IPS-18a (cell line): Measurements from ENCODE around the gene TNIP1.

Experiments
- H3K27ac ChIP-seq: one replicate; pipeline ENCODE4 v1.5.1; 2013; ENCODE audit warnings: low read length
- H3K27me3 ChIP-seq: one replicate; pipeline ENCODE4 v1.6.1; 2013; ENCODE audit warnings: mild to moderate bottlenecking, low read length; ENCODE audit not compliant: control insufficient read depth, insufficient read depth
- H3K36me3 ChIP-seq: one replicate; pipeline ENCODE4 v1.6.1; 2013; ENCODE audit warnings: low read depth, low read length; ENCODE audit not compliant: control insufficient read depth
- H3K4me1 ChIP-seq: one replicate; pipeline ENCODE4 v1.6.1; 2013; ENCODE audit warnings: low read depth, low read length; ENCODE audit not compliant: control insufficient read depth
- H3K4me3 ChIP-seq: one replicate; pipeline ENCODE4 v1.5.1; 2013; ENCODE audit warnings: low read length
- H3K9ac ChIP-seq: one replicate; pipeline ENCODE4 v1.6.1; 2013; ENCODE audit warnings: mild to moderate bottlenecking, low read length, moderate library complexity
- H3K9me3 ChIP-seq: one replicate; pipeline ENCODE4 v1.6.1; 2013; ENCODE audit warnings: low read depth, low read length; ENCODE audit not compliant: control insufficient read depth

Gene TNIP1

DNA sequence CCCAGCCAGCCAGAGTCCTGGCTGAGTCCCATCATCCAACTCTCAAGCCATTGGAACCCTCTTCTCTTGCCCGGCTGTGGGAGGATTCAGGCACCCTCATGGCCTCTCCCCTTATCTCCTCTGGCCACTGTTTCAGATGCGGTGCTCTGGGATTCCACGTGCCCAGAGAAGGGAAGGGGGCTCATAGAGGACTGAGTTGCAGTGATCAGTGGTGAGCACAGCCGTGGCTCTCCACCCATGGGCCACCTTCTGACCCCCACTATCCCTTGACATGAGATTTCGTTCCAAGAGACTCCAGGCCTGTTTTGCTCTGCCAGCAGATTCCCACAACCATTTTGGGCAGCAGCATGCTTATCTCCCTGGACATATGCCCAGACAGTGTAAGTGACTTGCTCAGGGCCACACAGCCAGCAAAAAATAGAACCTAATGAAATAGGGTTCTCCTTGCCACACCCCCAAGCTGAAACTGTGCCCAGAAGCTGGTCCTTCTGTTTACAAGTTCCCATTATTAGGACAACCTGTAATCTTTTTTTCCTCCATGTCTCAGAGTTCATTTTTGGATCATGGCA lies 57.7 kb downstream of the TNIP1 start:
- Histone ChIP-seq H3K27ac (no peak overlapping the region), H3K4me1 (peaks cover 5% of the 10 kb centered on the region), H3K4me3 (no peak overlapping the region)

DNA sequence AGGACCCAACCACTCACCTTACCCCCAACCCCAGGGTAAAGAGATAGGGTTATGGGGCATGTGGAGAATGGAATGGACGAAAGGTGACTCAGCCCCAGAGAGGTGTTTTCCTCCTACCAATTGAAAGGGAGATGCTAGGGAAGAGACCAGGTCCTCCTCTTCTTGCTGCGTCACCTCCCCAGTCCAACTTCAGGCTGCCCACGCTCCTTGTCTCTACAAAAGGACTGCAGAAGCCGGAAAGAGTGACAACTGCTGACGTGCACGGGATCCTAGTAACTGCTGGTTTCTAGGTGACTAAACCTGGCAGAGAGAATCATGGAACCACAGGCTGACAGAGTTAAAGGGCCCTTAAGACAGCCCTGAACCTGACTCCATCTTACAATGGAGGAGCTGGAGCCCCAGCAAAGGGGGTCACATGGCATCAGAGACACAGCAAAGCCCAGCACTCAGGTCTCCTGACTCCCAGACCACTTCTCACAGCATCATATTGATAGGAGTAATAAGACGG lies 58.3 kb downstream of the TNIP1 start:
- H3K27ac ChIP-seq: no peak overlapping the region
- no peaks in the 10 kb centered on the region for H3K9me3 ChIP-seq

More for the DNA sequence above, 57.7 kb downstream of the TNIP1 start:
- Histone ChIP-seq H3K27me3 (peaks cover 32% of the 10 kb centered on the region), H3K9ac (no peak overlapping the region), H3K36me3 (peaks cover 5% of the 10 kb centered on the region), H3K9me3 (no peaks in the 10 kb centered on the region)

DNA sequence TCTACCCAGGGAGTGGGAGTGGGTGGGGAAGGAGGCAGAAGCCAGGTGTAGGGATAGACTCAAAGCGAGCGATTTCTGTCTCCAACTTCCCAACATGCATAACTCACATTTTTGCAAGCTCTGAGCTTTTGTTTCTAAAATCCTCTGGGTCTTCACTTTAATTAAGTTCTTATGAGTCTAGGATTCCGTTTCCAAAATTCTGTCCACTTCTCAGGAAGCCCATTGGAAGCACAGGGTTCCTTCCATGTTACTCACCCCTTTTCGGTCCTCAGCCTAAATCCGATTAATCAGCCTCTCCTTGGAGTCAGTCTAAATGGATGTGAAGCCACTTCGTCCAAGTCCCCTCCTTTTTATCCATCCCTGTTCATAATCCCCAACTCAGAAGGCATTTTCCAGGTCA lies 59.1 kb downstream of the TNIP1 start:
- Histone ChIP-seq H3K36me3 (no peaks in the 10 kb centered on the region), H3K4me1 (peaks cover 5% of the 10 kb centered on the region), H3K27me3 (peaks cover 33% of the 10 kb centered on the region), H3K27ac (no peak overlapping the region), H3K4me3 (no peak overlapping the region), H3K9me3 (no peaks in the 10 kb centered on the region), H3K9ac (no peak overlapping the region)

More for the DNA sequence above, 58.3 kb downstream of the TNIP1 start:
- Histone ChIP-seq H3K4me1 (peaks cover 5% of the 10 kb centered on the region), H3K27me3 (peaks cover 33% of the 10 kb centered on the region), H3K36me3 (peaks cover 2% of the 10 kb centered on the region), H3K4me3 (no peak overlapping the region), H3K9ac (no peak overlapping the region)

DNA sequence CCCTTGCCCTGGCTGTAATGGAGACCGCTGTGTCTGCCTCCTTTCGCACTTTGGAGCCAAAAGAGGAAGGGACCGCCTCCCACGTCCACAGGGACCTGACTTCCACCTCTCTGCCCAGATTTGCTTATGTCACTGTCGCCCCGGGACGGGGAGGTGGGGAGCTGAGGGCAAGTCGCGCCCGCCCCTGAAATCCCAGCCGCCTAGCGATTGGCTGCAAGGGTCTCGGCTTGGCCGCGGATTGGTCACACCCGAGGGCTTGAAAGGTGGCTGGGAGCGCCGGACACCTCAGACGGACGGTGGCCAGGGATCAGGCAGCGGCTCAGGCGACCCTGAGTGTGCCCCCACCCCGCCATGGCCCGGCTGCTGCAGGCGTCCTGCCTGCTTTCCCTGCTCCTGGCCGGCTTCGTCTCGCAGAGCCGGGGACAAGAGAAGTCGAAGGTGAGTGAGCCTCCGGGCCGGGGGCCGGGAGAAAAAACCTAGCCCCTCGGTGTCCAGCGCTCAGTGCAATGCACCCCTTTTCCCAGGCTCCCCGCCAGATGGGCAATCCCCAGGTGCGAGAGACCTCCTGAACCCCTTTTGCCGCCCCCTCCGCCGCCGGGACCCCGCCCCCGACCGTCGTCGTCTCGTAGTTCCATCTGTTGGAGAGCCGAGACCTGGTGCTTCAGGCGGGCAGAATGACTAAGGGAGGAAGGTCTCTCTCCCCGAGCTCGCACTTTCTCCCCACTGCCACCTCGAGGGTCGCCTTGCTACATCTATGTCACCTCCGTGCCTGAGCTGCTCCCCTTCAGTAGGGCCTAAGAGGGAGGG lies 60.3 kb downstream of the TNIP1 start, which contains the start of gene GPX3:
TSS of gene GPX3 (plus strand) at position 288 of the 807 bp plus-strand sequence. CDS start at position 352, 64 bp downstream.
- H3K27me3 ChIP-seq: peaks cover 33% of the 10 kb centered on the region
- H3K9ac ChIP-seq: peak within 1 kb of the TSS; percentile 51
- H3K4me3 ChIP-seq: peak within 1 kb of the TSS; percentile 76
- no peaks in the 10 kb centered on the region for H3K9me3 ChIP-seq
- H3K36me3 ChIP-seq: no peaks in the 10 kb centered on the region
- H3K4me1 ChIP-seq: peaks cover 5% of the 10 kb centered on the region
- no peak within 1 kb of the TSS for H3K27ac ChIP-seq

DNA sequence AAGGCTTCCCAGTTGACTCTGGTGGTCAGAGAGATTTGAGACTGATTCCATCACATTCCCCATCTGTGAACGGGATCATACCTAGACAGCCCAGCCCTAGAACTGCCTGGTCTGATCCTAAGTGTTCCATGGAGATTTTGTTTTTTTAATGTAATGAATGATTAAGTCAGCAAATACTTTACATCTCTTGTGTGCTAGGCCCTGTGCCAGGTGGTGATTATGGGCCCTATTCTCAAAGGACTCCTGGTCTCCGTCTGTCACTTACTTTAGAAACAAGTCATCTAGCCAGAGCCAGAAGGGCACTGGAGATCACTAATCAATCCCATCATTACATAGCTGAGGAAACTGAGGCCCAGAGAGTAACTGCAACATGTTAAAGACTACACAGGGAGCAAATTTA lies 61.5 kb downstream of the TNIP1 start:
- no peak overlapping the region for H3K27ac ChIP-seq
- peaks cover 5% of the 10 kb centered on the region for H3K4me1 ChIP-seq
- H3K9ac ChIP-seq: no peak overlapping the region
- H3K27me3 ChIP-seq: peaks cover 33% of the 10 kb centered on the region
- no peaks in the 10 kb centered on the region for H3K36me3 ChIP-seq
- no peak overlapping the region for H3K4me3 ChIP-seq
- H3K9me3 ChIP-seq: no peaks in the 10 kb centered on the region

DNA sequence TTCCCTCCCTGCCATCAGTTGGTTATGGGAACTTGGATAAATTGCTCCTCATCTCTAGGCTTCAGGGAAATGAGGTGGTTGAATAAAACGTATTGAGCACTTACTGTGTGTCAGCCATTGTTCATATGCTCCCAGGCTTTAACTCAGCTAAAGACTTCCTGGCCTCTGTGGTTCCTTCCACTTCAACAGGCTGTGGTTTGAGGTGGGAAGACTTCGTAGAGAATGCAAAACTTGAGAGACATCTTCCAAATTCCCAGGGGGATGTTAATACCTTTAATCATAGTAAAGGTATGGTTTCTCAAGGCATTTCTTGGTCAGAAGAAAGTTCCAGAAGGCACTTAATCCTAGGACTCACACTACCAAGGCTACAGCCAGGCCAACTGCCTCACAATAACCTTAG lies 62.0 kb downstream of the TNIP1 start:
- no peak overlapping the region for H3K4me3 ChIP-seq
- no peak overlapping the region for H3K9ac ChIP-seq
- peaks cover 33% of the 10 kb centered on the region for H3K27me3 ChIP-seq
- no peaks in the 10 kb centered on the region for H3K9me3 ChIP-seq
- H3K4me1 ChIP-seq: peaks cover 5% of the 10 kb centered on the region
- no peaks in the 10 kb centered on the region for H3K36me3 ChIP-seq
- H3K27ac ChIP-seq: no peak overlapping the region

DNA sequence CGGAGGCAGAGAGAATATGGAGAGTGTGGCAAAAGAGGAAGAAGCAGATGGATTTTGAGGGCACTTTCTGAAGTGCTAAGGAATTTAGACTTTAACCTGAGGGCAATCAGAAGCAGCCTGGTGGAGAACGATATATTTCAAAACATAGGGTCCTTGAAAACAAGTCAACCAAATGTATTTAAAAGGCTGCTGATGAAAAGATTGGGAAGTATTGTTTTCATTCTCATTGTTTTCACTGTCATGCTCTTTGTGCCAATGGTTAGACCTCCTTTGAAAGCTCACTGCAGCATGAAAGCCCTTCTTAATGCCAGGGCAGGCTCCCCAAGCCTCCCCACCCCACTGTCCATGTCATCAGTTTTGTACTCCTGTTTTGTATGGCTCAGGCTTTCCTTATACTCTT lies 62.9 kb downstream of the TNIP1 start:
- no peak overlapping the region for H3K27ac ChIP-seq

DNA sequence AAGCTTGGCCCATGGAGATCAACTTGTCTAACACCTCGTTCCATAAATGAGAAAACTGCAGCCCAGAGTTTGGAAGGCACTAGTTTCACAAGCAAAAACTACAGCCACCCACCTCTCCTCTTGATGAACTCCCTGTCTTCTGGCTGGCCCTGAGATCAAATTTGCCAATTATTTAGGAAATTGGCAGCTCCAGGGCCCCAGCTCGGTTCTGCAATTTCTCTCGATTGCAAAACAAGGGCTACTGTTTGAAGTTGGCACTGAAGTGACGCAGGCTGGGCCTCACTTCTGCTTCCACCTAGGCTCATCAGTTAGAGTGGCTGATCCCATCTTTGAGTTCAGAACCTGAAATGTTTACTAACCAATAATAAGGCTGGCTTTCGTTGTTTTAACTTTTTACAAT lies 64.1 kb downstream of the TNIP1 start:
- peaks cover 29% of the 10 kb centered on the region for H3K27me3 ChIP-seq
- H3K36me3 ChIP-seq: no peaks in the 10 kb centered on the region
- H3K4me1 ChIP-seq: peaks cover 5% of the 10 kb centered on the region
- H3K27ac ChIP-seq: no peak overlapping the region
- H3K9me3 ChIP-seq: no peaks in the 10 kb centered on the region
- H3K9ac ChIP-seq: no peak overlapping the region
- H3K4me3 ChIP-seq: no peak overlapping the region

More for the DNA sequence above, 62.9 kb downstream of the TNIP1 start:
- Histone ChIP-seq H3K9ac (no peak overlapping the region), H3K36me3 (no peaks in the 10 kb centered on the region), H3K9me3 (no peaks in the 10 kb centered on the region), H3K4me3 (no peak overlapping the region), H3K27me3 (peaks cover 33% of the 10 kb centered on the region), H3K4me1 (peaks cover 5% of the 10 kb centered on the region)

DNA sequence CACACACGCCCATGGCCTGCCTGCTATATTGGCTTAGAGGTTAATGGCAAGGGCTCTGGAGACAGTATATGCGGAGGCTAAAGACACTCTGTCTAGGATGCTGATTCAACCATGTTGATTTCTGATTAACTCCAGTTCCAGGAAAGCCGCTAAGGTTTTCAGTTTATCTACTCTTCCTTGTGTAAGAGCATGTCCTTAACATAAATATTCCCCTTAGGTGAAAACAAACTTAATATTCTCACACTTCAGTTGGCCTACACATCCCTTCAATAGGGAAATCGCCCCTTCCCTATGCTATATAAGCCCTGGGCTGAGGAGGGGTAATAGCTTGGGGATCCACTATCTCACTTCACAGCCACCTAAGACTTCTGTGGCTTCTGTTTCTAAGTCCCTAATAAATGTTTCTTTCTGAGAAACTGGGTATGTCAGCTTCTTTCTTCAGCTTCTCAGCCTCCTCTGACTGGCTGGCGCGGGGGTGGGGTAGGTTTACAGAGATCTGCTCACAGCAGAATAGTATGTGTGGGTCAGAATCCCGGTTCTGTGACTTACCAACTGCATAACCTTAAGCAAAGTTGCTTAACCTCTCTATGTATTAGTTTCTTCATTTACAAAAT lies 64.8 kb downstream of the TNIP1 start:
- Histone ChIP-seq H3K27me3 (peaks cover 23% of the 10 kb centered on the region), H3K4me1 (peaks cover 2% of the 10 kb centered on the region), H3K4me3 (no peak overlapping the region), H3K9ac (no peak overlapping the region), H3K36me3 (no peaks in the 10 kb centered on the region), H3K9me3 (no peaks in the 10 kb centered on the region), H3K27ac (no peak overlapping the region)

DNA sequence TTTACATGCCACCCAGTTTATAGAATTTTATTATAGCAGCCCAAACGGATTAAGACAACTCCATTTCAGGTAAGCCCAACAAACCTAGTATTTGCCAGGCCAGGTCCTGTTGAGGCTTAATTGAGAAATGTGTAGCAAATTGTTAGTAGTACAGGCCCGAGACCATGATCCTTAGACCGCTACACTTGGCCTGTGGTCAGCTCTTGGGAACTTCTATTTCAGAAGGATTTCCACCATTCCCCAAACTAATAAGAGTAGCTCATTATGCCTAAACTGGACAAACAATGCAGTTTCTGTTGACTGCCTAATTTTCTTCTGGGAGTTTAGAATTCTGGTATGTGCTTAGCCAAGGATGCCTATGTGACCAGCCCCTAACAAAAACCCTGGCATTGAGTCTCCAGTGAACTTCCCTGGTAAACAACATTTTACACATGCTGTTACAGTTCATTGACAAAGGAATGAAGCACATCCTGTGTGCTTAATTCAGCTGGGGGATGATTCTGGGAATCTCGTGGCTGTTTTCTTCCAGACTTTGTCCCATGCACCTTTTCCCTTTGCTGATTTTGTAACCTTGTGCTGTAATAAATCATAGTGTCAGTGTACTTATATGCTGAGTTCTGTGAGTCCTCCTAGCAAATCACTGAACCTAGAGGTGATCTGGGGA lies 66.0 kb downstream of the TNIP1 start:
- peaks cover 18% of the 10 kb centered on the region for H3K27me3 ChIP-seq
- H3K4me3 ChIP-seq: no peak overlapping the region
- H3K9ac ChIP-seq: no peak overlapping the region
- H3K9me3 ChIP-seq: no peaks in the 10 kb centered on the region
- no peaks in the 10 kb centered on the region for H3K4me1 ChIP-seq
- H3K27ac ChIP-seq: no peak overlapping the region
- no peaks in the 10 kb centered on the region for H3K36me3 ChIP-seq

DNA sequence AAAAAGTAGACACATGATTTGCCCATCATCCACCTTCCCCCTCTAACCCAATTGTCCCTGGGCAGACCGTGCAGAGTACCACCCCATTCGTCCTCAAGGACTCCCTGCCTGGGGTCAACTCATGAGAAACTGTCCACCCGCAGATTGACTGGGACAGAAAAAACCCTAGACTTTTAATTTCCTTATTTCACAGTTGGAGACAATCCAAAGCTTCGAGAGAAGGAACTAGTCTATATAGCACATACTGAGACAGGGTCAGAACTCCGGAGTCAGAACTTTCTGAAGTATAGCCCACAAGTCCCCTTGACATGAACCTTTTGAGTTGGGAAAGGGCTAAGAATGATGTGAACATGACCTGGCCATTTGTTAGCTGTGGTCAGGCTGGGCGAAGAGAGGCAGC lies 68.0 kb downstream of the TNIP1 start:
- H3K9me3 ChIP-seq: no peaks in the 10 kb centered on the region
- no peak overlapping the region for H3K4me3 ChIP-seq
- H3K27ac ChIP-seq: no peak overlapping the region
- no peaks in the 10 kb centered on the region for H3K27me3 ChIP-seq
- H3K4me1 ChIP-seq: no peaks in the 10 kb centered on the region
- H3K36me3 ChIP-seq: no peaks in the 10 kb centered on the region
- H3K9ac ChIP-seq: no peak overlapping the region
